Stimulated activated CD8-positive, alpha-beta memory T cell treated with anti-CD3 and anti-CD28 coated beads, Interleukin-7, amount 100 ng/mL, for 4 hours (primary cell): Measurements from ENCODE around the gene ARHGEF16.

Source experiments
- DNase-seq, 2 donors: peaks; one replicate each; pipeline ENCODE4 v3.0.0-alpha.2; 2020; ENCODE audit warnings: low read depth in 2 of 2

The ARHGEF16 gene

GRCh38 chr1:3516911-3517675, 62.6 kb downstream of the ARHGEF16 start:
- DNase-seq = no peak

DNA sequence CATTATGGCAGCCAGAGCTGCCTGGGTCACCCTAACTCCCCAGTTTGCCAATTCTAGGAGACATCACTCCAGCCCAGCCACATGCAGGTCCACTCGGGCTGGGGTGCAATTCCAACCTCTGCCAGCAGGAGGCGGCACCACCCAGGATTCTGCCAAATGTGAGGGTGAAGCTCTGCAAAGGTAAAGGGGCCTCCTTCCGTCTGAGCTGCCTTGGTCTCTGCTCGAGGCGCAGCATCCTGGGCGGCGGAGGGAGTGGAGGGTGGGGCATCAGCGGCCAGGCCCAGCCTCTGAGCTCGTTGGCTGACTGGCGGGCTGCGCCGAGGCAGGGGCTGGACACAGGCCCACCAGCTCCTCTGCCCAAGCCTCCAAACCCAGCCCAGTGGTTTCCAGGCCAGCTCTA, 63.8 kb downstream of the ARHGEF16 start:
- DNase-seq = no peak

DNA sequence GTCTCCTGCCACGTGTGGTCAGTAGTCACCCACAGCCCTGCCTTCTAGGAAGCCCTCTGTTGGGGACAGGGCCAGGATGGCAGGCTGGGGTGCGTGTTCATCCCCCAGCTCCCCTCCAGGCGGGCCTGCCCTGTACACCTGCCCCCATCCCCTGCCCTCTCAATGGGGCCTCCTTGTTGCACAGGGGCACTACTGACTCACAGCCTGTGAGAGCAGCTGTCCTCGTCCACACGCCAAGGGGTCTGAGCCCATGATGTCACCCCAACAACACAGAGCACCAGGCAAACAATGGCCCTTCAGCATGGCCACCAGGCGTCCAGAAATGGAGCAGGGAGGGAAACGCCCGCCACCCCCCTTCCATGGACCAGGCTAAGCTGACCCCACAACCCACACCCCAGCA, 64.3 kb downstream of the ARHGEF16 start:
- DNase-seq = no peak

DNA sequence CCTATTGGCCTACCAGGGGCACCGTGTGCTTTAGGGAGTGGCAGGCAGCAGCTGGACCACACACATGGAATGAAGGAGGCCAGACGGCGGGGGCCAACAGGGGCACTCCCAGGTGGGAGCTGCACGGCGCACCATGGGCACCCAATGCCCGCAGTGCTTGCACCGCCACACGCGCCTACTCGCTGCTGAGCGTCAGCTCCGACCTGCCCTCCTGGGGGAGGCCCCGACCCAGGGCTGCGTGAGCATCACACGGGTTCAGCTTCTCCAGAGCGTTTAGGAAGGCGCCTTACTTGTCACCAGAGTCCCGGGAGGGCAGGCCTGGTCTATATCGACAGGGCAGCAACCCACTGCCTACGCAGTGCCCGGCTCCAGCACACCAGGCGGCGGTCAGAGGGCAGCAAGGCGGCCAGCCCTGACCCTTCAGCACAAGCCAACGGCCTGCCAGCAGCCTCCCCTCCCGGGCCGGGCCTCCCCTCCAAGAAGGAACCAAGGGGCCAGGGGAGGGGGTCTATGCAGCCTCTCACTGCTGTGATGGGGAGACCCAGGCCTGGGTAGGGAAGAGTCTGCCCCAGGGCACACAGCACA, 64.9 kb downstream of the ARHGEF16 start:
- DNase-seq = no peak

- DNase-seq = no peak
These were observed 66.2 kb downstream of the ARHGEF16 start for GRCh38 chr1:3520419-3521378.

DNA sequence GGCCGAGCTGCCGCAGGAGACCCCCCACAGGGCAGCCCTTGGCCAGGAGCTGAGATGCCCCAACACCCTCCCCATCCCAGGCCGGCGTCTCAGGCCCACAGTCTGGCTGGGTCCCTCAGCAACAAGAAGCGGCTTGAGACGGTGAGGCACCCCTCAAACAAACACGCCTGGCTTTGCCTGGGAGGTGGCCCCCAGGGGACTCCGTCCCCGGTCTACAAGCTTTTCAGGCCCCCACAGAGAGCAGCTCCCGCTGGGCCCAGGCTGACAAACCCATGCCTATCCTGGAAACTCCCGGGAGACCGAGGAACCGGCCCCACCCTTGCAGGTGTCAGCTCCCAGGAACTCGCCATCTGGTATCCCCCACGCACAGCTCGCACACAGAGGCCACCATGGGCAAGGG, 67.0 kb downstream of the ARHGEF16 start:
- DNase-seq = no peak

- no peak for DNase-seq
These were observed 67.6 kb downstream of the ARHGEF16 start for GRCh38 chr1:3522112-3522511.

DNA sequence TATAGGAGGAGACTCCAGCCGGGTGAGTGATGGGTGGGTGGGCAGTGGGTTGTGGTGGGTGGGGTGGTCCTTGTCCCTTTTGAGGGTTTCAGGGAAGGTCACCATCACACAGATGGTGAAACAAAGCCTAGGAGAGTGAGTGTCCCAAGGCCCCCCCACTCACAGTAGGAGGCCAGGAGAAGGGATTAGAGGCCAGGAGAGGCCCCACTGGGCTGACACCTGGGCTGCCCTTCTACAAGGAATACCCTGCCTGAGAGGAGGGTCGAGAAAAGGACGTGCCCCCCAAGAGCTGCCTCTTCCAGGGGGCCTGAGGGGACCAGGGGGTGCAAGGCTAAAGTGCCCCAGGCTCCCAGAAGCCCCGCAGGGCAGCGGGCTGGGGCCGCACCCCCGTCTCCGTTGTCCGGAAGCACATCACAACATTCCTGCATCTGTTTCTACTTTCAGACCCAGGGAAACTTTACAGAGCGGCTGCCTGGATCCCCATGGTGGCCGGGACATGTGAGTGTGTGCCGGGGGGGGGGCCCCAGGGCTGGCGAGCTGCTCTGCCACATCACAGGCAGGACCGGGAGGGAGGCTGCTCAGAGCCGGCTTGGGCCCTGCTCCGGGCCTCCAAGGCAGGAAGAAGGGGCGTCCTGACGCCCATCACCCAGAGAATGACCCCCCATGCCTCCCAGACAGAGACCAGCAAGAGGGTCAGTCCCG, 68.2 kb downstream of the ARHGEF16 start:
- DNase-seq = no peak

- DNase-seq = no peak
These were observed 69.5 kb downstream of the ARHGEF16 start for GRCh38 chr1:3523980-3524379.

DNA sequence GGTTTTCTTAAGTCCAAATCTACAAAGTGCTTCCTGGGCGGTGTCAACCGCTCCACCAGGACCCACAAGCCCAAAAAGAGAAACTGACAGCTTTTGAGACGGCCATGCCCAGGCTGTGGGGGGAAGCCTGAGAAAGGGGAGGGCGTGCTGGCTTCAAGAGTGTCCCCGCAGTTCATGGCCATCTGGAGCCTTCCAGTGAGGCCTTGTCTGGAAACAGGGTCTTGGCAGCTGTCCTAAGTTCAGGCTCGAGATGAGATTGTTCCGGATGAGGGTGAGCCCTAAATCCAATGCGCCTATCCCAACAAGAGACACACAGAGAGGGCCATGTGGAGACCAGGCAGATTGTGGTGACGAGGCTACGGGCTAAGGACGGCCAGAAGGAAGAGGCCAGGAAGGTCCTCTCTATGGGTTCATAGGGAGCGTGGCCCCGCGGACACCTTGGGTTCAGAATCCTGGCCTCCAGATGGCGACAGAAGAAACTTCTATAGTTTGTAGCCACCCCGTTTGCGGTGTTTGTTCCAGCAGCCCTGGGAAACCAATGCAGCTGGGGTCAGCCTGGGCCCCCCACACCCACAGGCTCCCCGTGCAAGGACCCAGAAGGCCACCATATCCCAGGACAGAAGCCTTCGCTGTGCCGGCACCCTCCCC, 70.2 kb downstream of the ARHGEF16 start:
- DNase-seq = no peak

- no peak for DNase-seq
These were observed 71.4 kb downstream of the ARHGEF16 start for GRCh38 chr1:3525551-3526482.

DNA sequence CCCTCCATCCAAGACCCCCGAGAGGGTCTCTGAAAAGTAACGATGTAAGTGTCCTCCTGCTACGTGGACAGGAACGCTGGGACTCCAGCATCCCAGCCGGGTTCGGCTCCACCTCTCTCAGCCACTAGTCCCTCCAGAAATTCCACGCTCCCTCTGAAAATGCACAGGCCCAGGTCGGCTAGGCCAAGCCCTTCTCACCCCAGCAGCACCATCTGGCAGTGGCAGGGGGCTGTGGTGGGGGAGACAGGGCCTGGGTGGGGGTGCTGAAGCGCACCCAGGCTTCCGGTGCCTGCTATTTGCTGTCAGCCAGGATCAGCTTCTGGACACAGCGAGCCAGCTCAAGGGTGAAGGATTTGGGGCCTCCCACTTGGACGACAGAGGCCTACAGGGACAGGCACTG, 73.3 kb downstream of the ARHGEF16 start:
- DNase-seq = no peak

- no peak for DNase-seq
These were observed 74.7 kb downstream of the ARHGEF16 start for GRCh38 chr1:3529099-3529729.

DNA sequence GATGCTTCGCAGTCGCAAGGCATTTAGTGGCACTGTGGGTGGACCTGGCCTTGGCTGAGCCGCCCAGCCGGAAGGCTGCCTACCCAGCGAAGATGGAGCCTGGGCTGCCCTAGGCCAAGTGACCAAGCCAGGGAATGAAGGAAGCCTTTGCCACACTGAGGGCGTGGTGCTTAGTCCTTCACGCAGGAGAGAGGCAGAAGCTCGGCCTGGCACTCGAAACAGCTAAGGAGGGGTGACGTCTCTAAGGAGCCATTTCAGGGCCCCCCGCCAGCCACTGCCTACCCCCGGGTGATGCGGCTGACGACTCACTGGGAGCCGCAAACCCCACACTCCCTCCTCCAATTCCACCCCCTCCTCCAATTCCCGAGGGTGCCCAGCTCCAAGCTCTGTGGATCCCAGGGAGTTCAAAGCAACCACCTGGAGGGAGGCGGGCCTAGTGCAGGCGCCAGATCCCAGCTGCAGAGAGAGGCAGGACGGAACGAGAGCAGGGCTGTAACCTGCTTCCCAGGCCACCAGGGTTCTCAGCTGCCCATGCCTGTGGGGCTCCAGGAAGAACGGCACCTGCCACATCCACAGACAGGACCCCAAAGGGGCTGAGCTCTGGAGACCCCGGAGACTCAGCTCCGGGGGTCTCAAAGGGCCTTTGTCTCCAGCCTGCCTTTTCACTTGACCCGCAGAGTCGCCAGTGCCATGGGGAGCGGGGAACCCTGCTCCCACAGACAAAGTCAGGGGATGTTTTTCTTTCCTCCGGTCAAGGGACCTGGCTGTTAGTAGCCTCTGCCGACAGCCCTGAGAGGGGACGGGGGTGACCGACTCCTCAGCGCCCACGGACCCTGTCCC, 75.8 kb downstream of the ARHGEF16 start:
- DNase-seq = no peak
